PC-3 (cell line): Measurements from ENCODE around the gene SEMA4F.

Source experiments
- EZH2 ChIP-seq: fragments of 300-600 bp; sonication (generic); IDR thresholded peaks from one replicate; pipeline ENCODE4 v1.6.1; 2017; ENCODE audit warnings: antibody characterized with exemption, mild to moderate bottlenecking, low read length; ENCODE audit not compliant: unreplicated experiment
- TF ChIP-seq, protein P1 (sequence below): fragments of 300-600 bp; sonication (generic); conservative IDR thresholded peaks from 2 replicates; pipeline ENCODE4 v1.5.1; 2017; ENCODE audit warnings: antibody characterized with exemption, low read depth, mild to moderate bottlenecking, low read length

DNA sequence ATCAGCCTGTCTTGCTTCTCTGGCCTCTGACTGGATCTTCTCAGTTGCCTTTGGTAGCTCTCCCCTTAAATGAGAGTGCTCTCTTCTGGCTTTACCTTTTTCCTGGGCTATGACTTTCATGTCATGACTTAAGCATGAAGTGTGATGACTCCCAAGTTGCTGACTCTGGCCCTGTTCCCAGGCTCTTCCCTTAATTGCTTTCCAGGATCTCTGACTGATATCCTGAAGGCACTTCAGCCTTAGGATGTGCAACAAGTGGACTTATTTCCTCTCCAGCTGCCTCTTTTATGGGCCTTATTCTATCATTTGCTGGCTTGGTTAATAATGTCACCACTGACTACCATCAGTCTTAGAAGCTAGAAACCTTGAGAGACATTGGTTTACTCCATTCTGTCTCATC lies 17.4 kb downstream of the SEMA4F start:
- TF ChIP-seq, protein P1, sequence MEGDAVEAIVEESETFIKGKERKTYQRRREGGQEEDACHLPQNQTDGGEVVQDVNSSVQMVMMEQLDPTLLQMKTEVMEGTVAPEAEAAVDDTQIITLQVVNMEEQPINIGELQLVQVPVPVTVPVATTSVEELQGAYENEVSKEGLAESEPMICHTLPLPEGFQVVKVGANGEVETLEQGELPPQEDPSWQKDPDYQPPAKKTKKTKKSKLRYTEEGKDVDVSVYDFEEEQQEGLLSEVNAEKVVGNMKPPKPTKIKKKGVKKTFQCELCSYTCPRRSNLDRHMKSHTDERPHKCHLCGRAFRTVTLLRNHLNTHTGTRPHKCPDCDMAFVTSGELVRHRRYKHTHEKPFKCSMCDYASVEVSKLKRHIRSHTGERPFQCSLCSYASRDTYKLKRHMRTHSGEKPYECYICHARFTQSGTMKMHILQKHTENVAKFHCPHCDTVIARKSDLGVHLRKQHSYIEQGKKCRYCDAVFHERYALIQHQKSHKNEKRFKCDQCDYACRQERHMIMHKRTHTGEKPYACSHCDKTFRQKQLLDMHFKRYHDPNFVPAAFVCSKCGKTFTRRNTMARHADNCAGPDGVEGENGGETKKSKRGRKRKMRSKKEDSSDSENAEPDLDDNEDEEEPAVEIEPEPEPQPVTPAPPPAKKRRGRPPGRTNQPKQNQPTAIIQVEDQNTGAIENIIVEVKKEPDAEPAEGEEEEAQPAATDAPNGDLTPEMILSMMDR: no peak
- TF ChIP-seq EZH2: no peak
